ENCODE measurements around the gene WWC1. TPM values are rescaled to one million over a fixed set of nuclear protein-coding genes. Genes with fewer than 3 reads are reported as not detected.
"Not testable (repeated sequence)": the region's sequence is repeated elsewhere in the genome, so short reads cannot be mapped to it uniquely, and the experiment has no call there.

WWC1 gene
- total RNA-seq, 2 donors from 2014 or later, result 2.7 to 8.1 TPM

- no peak for DNase-seq (ENCODE audit: low spot score)
- no peak for TF ChIP-seq CTCF (IDR thresholded peaks at IDR 0.05)
- H3K27me3 ChIP-seq, result no peaks in the 10 kb centered on the region
- H3K9me3 ChIP-seq, result no peaks in the 10 kb centered on the region
- no peaks in the 10 kb centered on the region for H3K4me1 ChIP-seq
- no peaks in the 10 kb centered on the region for H3K36me3 ChIP-seq
- H3K4me3 ChIP-seq, result no peak overlapping the region
- no peak overlapping the region for H3K27ac ChIP-seq
Observed at GRCh38 chr5:168275940-168276339, 15.5 kb upstream of the WWC1 start.

GRCh38 chr5:168282120-168282519 lies 9.3 kb upstream of the WWC1 start:
- Histone ChIP-seq H3K27ac (no peak overlapping the region), H3K4me3 (no peak overlapping the region), H3K36me3 (no peaks in the 10 kb centered on the region), H3K9me3 (peaks cover 0 to 15% of the 10 kb centered on the region in 2 donors), H3K27me3 (no peaks in the 10 kb centered on the region), H3K4me1 (no peaks in the 10 kb centered on the region)
- TF ChIP-seq CTCF (IDR thresholded peaks at IDR 0.05), result no peak
- no peak for DNase-seq (ENCODE audit: low spot score)

GRCh38 chr5:168284809-168285208 lies 6.6 kb upstream of the WWC1 start:
- no peak for TF ChIP-seq CTCF (IDR thresholded peaks at IDR 0.05)
- Histone ChIP-seq H3K4me1 (no peaks in the 10 kb centered on the region), H3K9me3 (peaks cover 0 to 15% of the 10 kb centered on the region in 2 donors), H3K4me3 (no peak overlapping the region), H3K27me3 (no peaks in the 10 kb centered on the region), H3K27ac (no peak overlapping the region), H3K36me3 (no peaks in the 10 kb centered on the region)
- no peak for DNase-seq (ENCODE audit: low spot score)

- H3K36me3 ChIP-seq, result no peaks in the 10 kb centered on the region
- H3K4me1 ChIP-seq, result no peaks in the 10 kb centered on the region
- peaks cover 0 to 15% of the 10 kb centered on the region in 2 donors for H3K9me3 ChIP-seq
- H3K4me3 ChIP-seq, result no peak overlapping the region
- no peak overlapping the region for H3K27ac ChIP-seq
- H3K27me3 ChIP-seq, result no peaks in the 10 kb centered on the region
- no peak for DNase-seq (ENCODE audit: low spot score)
- TF ChIP-seq CTCF (IDR thresholded peaks at IDR 0.05), result no peak
Observed at GRCh38 chr5:168285696-168286095, 5.7 kb upstream of the WWC1 start.

GRCh38 chr5:168286386-168286785 lies 5.1 kb upstream of the WWC1 start:
- Histone ChIP-seq H3K36me3 (no peaks in the 10 kb centered on the region), H3K27me3 (no peaks in the 10 kb centered on the region), H3K9me3 (peaks cover 0 to 15% of the 10 kb centered on the region in 2 donors), H3K27ac (no peak overlapping the region), H3K4me3 (no peak overlapping the region), H3K4me1 (no peaks in the 10 kb centered on the region)
- DNase-seq (ENCODE audit: low spot score), result no peak
- no peak for TF ChIP-seq CTCF (IDR thresholded peaks at IDR 0.05)

- H3K4me3 ChIP-seq; DNase-seq (ENCODE audit: low spot score); H3K27me3 ChIP-seq; H3K27ac ChIP-seq; H3K36me3 ChIP-seq; H3K4me1 ChIP-seq: not testable (repeated sequence)
- H3K9me3 ChIP-seq, result peaks cover 0 to 15% of the 10 kb centered on the region in 2 donors
Observed at GRCh38 chr5:168286863-168287262, 4.6 kb upstream of the WWC1 start.

All from right atrium auricular region (tissue), 2 donors.